Suprapubic skin (tissue), 4 donors: ENCODE data around the gene PIGX.

Experiments used
- CTCF ChIP-seq, 2 donors: fragments of 200-600 bp in 1 of 2; fragments of 450-650 bp in 1 of 2; sonication (generic) in 1 of 2; IDR thresholded peaks; one replicate each; pipeline ENCODE4 v1.5.1; 2016 to 2019; ENCODE audit warnings: antibody characterized with exemption in 2 of 2, mild to moderate bottlenecking in 1 of 2, moderate library complexity in 1 of 2
- EP300 ChIP-seq: sonication (generic); formaldehyde crosslinking; IDR thresholded peaks from one replicate; pipeline ENCODE4 v1.6.1; 2017; ENCODE audit warnings: antibody characterized with exemption
- POLR2A ChIP-seq, 2 donors: fragments of 450-650 bp; IDR thresholded peaks; one replicate each; pipeline ENCODE4 v1.6.1; 2017; ENCODE audit warnings: antibody characterized with exemption in 2 of 2, mild to moderate bottlenecking in 2 of 2, moderate library complexity in 2 of 2
- POLR2AphosphoS5 ChIP-seq, 3 donors: sonication (generic); formaldehyde crosslinking; IDR thresholded peaks; one replicate each; pipeline ENCODE4 v1.6.1; 2017; ENCODE audit warnings: antibody characterized with exemption in 3 of 3

GRCh38 chr3:196694941-196695848 is 17.0 kb upstream of the PIGX start:
- TF ChIP-seq CTCF (IDR thresholded peaks at IDR 0.05) (no peak), POLR2A (IDR thresholded peaks at IDR 0.05) (no peak), EP300 (no peak), POLR2AphosphoS5 (IDR thresholded peaks at IDR 0.05) (no peak)
